AG04449 (cell line): Measurements from ENCODE around the gene NINL.
"Not testable (repeated sequence)": the region's sequence is repeated elsewhere in the genome, so short reads cannot be mapped to it uniquely, and the experiment has no call there.

Experiments used
- CTCF ChIA-PET: fragments of 350-600 bp; formaldehyde crosslinking; extraction: SDS; loops from one replicate; lab custom pipeline; 2021; ENCODE audit warnings: antibody characterized with exemption; lab: Yijun Ruan, JAX
- POLR2A ChIA-PET: fragments of 400-600, 350-600 bp; formaldehyde crosslinking; extraction: SDS; loops from one replicate; lab custom pipeline; 2020; ENCODE audit warnings: antibody characterized with exemption, inconsistent platforms; lab: Yijun Ruan, JAX
- DNase-seq: peaks from one replicate; pipeline ENCODE4 v3.0.0-alpha.2; 2010; ENCODE audit warnings: low read depth, low spot score
- H3K4me3 ChIP-seq: 2 replicates; pipeline ENCODE4 v1.5.1; 2011; ENCODE audit warnings: low read depth, mild to moderate bottlenecking, control low read depth, low read length
- CTCF ChIP-seq: IDR thresholded peaks from one replicate; pipeline ENCODE4 v1.5.1; 2011; ENCODE audit warnings: mild to moderate bottlenecking, moderate library complexity, low read length, control low read depth, inconsistent platforms; ENCODE audit not compliant: insufficient read depth; ENCODE audit errors: missing control alignments

Gene NINL

GRCh38 chr20:25592135-25592852 lies 7.0 kb upstream of the NINL start:
- H3K4me3 ChIP-seq: no peak overlapping the region
- DNase-seq: no peak
- CTCF ChIA-PET: no interaction called here
- POLR2A ChIA-PET: no interaction called here
- no peak for TF ChIP-seq CTCF

DNA sequence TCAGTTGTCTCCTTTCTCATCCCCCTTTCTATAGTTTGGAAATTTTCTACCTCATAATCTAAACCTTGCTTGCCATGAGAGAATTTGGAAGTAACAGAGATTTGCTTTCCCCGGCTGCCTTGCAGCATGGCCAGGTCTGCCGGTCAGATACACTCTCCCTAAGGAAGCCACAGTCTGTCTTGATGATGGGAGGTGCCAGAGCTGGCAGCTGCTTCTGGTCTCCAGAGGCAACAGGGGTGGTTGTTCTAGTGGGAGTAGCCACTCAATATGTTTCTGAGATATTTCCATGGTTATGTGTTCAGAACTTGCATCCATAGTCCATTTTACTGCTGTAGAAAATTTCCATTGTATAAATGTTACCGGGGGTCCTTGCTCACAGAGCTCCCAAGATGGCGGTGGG lies 5.4 kb upstream of the NINL start:
- POLR2A ChIA-PET, CTCF ChIA-PET, DNase-seq, H3K4me3 ChIP-seq: not testable (repeated sequence)

DNA sequence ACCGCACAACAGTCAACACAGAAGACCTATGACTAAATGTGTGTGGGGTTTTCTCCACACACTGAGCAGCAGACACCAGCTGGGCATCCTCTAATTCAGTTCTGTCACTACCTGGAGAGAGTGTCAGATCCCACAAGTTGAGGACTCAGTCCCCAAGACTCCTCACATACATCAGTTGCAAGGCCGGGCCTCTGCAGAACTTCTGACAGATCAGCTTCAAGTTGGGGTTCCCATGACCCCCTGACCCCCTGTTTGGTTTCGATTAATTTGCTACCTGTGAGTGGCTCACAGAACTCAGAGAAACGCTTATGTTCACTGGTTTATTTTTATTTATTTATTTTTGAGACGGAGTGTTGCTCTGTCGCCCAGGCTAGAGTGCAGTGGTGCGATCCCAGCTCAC lies 3.2 kb upstream of the NINL start:
- ChIA-PET POLR2A (no interaction called here), CTCF (no interaction called here)

GRCh38 chr20:25587536-25587935 lies 2.2 kb upstream of the NINL start:
- ChIA-PET POLR2A (no interaction called here), CTCF (no interaction called here)
- DNase-seq: no peak
- no peak overlapping the region for H3K4me3 ChIP-seq
- TF ChIP-seq CTCF: no peak

More for the DNA sequence above, 3.2 kb upstream of the NINL start:
- TF ChIP-seq CTCF: no peak
- no peak overlapping the region for H3K4me3 ChIP-seq
- DNase-seq: no peak

GRCh38 chr20:25586877-25587276 lies 1.5 kb upstream of the NINL start:
- H3K4me3 ChIP-seq: no peak overlapping the region
- TF ChIP-seq CTCF: no peak
- DNase-seq: no peak
- POLR2A ChIA-PET: no interaction called here
- CTCF ChIA-PET: no interaction called here

GRCh38 chr20:25583607-25584006 lies 1.7 kb downstream of the NINL start:
- POLR2A ChIA-PET: not testable (repeated sequence)

DNA sequence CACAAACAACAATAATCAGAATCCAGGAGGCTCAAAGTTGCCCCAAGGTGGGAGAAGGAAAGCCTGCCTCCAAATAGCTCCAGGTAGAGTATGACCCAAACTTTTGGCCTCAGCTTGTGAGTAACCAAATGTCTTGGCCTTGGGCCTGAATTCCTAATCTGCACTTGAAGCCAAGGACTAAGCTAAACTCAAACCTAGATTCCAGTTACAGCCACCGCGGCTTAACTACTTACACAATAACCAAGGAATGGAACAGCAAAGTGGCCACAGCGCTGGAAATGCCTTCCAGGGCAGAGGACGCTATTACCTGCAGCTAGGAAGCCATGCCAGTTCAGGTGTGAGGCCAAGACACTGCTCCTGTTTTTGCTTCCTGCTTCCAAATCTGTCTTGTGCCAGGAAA lies 4.6 kb downstream of the NINL start:
- ChIA-PET CTCF (interaction anchor here (1.2 kb wide), 1 partner anchor 35 kb away, joined by 3 read pairs; no protein-coding TSS in a partner anchor), POLR2A (interaction anchor here (0.7 kb wide), 1 partner anchor 17 kb away, joined by 3 read pairs; no protein-coding TSS in a partner anchor)
- DNase-seq: no peak

More at GRCh38 chr20:25583607-25584006, 1.7 kb downstream of the NINL start:
- H3K4me3 ChIP-seq, DNase-seq, CTCF ChIA-PET: not testable (repeated sequence)

More for the DNA sequence above, 4.6 kb downstream of the NINL start:
- no peak for TF ChIP-seq CTCF
- no peak overlapping the region for H3K4me3 ChIP-seq
